Loucy (cell line): ENCODE data around the gene PREX1.
A peak's percentile ranks its signal among the peaks of the same experiment; 100 is the strongest.

Source experiments
- H2AFZ ChIP-seq: fragments of 200-600 bp; sonication (generic); 2 replicates; pipeline ENCODE4 v1.6.0; 2016; ENCODE audit warnings: antibody characterized with exemption, mild to moderate bottlenecking, low read length, moderate library complexity
- H3F3A ChIP-seq: fragments of 200-600 bp; 2 replicates; pipeline ENCODE4 v1.6.0; 2016; ENCODE audit warnings: antibody characterized with exemption, low read depth, mild to moderate bottlenecking
- H3K27me3 ChIP-seq: fragments of 200-600 bp; sonication (generic); 2 replicates; pipeline ENCODE4 v1.6.1; 2014; ENCODE audit warnings: low read length, mild to moderate bottlenecking; ENCODE audit not compliant: insufficient read depth, poor library complexity, severe bottlenecking
- H3K36me3 ChIP-seq: fragments of 200-600 bp; sonication (generic); 2 replicates; pipeline ENCODE4 v1.6.1; 2016; ENCODE audit warnings: low read length; ENCODE audit not compliant: insufficient read depth
- H3K4me1 ChIP-seq: fragments of 200-600 bp; sonication (generic); 2 replicates; pipeline ENCODE4 v1.5.1; 2014; ENCODE audit warnings: low read length, mild to moderate bottlenecking; ENCODE audit not compliant: insufficient read depth, poor library complexity, severe bottlenecking
- H3K4me2 ChIP-seq: fragments of 200-600 bp; sonication (generic); 2 replicates; pipeline ENCODE4 v1.6.0; 2014; ENCODE audit warnings: antibody characterized with exemption, low read length, low read depth, mild to moderate bottlenecking; ENCODE audit not compliant: poor library complexity, severe bottlenecking
- H3K4me3 ChIP-seq: fragments of 200-600 bp; sonication (generic); 2 replicates; pipeline ENCODE4 v1.5.1; 2014; ENCODE audit warnings: low read length, mild to moderate bottlenecking, mixed read lengths; ENCODE audit not compliant: poor library complexity, severe bottlenecking
- H3K79me2 ChIP-seq: fragments of 200-600 bp; sonication (generic); 2 replicates; pipeline ENCODE4 v1.6.1; 2014; ENCODE audit warnings: low read length; ENCODE audit not compliant: insufficient read depth
- H3K9ac ChIP-seq: fragments of 200-600 bp; sonication (generic); 2 replicates; pipeline ENCODE4 v1.6.0; 2014; ENCODE audit warnings: mild to moderate bottlenecking, low read depth, low read length, moderate library complexity; ENCODE audit not compliant: poor library complexity, severe bottlenecking
- H3K9me2 ChIP-seq: fragments of 200-600 bp; sonication (generic); replicated peaks from 2 replicates; pipeline ENCODE4 v1.6.1; 2016; ENCODE audit warnings: low read depth, low read length, mixed read lengths
- H3K9me3 ChIP-seq: fragments of 200-600 bp; sonication (generic); 2 replicates; pipeline ENCODE4 v1.6.1; 2014; ENCODE audit warnings: mild to moderate bottlenecking, antibody characterized with exemption, low read length, low read depth; ENCODE audit not compliant: insufficient read depth
- H4K20me1 ChIP-seq: fragments of 200-600 bp; sonication (generic); 2 replicates; pipeline ENCODE4 v1.6.0; 2014; ENCODE audit warnings: antibody characterized with exemption, low read length, mild to moderate bottlenecking; ENCODE audit not compliant: insufficient read depth, poor library complexity, severe bottlenecking
- EZH2phosphoT487 ChIP-seq: fragments of 200-600 bp; IDR thresholded peaks from 2 replicates; pipeline ENCODE4 v1.6.1; 2018; ENCODE audit warnings: antibody characterized with exemption, mild to moderate bottlenecking, moderate library complexity, borderline replicate concordance
- TF ChIP-seq, protein P1 (sequence below): fragments of 200-600 bp; sonication (generic); conservative IDR thresholded peaks from 2 replicates; pipeline ENCODE4 v1.5.1; 2014; ENCODE audit warnings: mild to moderate bottlenecking, antibody characterized with exemption, low read length

PREX1 gene

DNA sequence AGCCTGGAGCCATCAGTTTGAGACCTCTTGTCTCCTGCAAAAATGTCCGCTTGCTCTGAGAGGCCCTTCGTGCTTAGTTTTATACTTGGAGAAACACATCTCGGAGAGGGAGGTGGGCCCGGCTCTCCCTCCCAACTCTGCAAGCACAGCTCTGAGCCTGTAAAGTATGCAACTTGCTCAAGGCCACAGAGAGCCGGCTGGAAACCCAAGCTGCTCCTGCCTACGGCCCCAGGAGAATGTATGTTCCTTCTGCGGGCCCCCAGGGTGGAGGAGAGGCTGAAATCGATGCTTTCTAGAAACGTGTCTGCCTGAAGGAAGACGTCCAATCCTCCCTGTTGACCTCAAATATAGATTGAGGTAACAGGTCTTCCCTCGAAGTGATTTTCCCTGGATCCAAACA lies 205.4 kb downstream of the PREX1 start:
- Histone ChIP-seq H4K20me1 (no peaks in the 10 kb centered on the region), H3F3A (no peaks in the 10 kb centered on the region), H3K4me1 (peaks cover 6% of the 10 kb centered on the region), H3K4me2 (no peak overlapping the region), H3K9me3 (no peaks in the 10 kb centered on the region), H3K9me2 (no peaks in the 10 kb centered on the region), H3K27me3 (no peaks in the 10 kb centered on the region), H3K36me3 (0 out of 2 replicates have a peak, but pooled peaks cover 6% of the 10 kb centered on the region), H3K9ac (no peak overlapping the region), H3K4me3 (no peak overlapping the region), H2AFZ (no peak overlapping the region), H3K79me2 (no peaks in the 10 kb centered on the region)
- no peak for TF ChIP-seq EZH2phosphoT487
- TF ChIP-seq, protein P1, sequence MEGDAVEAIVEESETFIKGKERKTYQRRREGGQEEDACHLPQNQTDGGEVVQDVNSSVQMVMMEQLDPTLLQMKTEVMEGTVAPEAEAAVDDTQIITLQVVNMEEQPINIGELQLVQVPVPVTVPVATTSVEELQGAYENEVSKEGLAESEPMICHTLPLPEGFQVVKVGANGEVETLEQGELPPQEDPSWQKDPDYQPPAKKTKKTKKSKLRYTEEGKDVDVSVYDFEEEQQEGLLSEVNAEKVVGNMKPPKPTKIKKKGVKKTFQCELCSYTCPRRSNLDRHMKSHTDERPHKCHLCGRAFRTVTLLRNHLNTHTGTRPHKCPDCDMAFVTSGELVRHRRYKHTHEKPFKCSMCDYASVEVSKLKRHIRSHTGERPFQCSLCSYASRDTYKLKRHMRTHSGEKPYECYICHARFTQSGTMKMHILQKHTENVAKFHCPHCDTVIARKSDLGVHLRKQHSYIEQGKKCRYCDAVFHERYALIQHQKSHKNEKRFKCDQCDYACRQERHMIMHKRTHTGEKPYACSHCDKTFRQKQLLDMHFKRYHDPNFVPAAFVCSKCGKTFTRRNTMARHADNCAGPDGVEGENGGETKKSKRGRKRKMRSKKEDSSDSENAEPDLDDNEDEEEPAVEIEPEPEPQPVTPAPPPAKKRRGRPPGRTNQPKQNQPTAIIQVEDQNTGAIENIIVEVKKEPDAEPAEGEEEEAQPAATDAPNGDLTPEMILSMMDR, result no peak

DNA sequence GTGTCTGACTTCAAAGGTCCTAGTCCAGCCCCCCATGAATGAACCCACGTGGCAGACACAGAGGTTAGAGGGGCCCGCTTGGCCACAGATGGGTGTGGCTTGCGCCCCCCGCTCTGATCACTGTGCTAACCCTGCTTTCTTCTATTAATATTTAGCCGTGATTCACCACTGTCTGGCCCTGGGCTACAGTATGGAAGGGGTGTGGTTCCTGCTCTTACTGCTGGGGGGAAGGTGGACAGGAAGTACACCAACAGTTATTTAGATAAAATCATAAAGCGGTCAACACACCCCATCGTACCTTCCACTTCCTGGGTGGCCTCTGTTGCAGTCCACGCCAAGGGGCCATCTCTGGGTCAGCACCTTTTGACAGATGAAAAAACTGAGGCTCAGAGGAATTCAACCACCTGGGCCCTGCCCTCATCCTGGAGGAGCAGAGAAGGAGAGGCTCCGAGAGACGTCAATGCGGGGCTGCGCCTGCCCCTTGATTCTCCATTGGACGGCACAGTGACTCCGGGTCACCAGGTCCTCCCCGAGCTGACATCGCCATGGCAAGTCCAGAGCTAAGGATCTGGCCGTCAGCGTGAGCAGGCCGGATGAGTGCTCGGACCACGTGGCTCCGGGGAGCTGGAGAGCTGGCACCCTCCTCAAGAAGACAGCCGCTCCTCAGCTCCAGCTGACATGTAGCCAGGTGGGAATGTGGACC lies 206.3 kb downstream of the PREX1 start:
- no peaks in the 10 kb centered on the region for H3K9me2 ChIP-seq
- TF ChIP-seq EZH2phosphoT487, result no peak
- TF ChIP-seq, protein P1, result no peak; the same call in 1 of the 2 replicates
- H3K27me3 ChIP-seq, result no peaks in the 10 kb centered on the region
- H4K20me1 ChIP-seq, result no peaks in the 10 kb centered on the region
- no peaks in the 10 kb centered on the region for H3K9me3 ChIP-seq
- H3K79me2 ChIP-seq, result no peaks in the 10 kb centered on the region
- no peaks in the 10 kb centered on the region for H3F3A ChIP-seq
- peak overlapping the region; percentile 30 for H3K9ac ChIP-seq
- peak overlapping the region; percentile 53 for H3K4me2 ChIP-seq
- H3K36me3 ChIP-seq, result 0 out of 2 replicates have a peak, but pooled peaks cover 6% of the 10 kb centered on the region
- no peak overlapping the region for H3K4me3 ChIP-seq
- H2AFZ ChIP-seq, result no peak overlapping the region
- H3K4me1 ChIP-seq, result peaks cover 6% of the 10 kb centered on the region

DNA sequence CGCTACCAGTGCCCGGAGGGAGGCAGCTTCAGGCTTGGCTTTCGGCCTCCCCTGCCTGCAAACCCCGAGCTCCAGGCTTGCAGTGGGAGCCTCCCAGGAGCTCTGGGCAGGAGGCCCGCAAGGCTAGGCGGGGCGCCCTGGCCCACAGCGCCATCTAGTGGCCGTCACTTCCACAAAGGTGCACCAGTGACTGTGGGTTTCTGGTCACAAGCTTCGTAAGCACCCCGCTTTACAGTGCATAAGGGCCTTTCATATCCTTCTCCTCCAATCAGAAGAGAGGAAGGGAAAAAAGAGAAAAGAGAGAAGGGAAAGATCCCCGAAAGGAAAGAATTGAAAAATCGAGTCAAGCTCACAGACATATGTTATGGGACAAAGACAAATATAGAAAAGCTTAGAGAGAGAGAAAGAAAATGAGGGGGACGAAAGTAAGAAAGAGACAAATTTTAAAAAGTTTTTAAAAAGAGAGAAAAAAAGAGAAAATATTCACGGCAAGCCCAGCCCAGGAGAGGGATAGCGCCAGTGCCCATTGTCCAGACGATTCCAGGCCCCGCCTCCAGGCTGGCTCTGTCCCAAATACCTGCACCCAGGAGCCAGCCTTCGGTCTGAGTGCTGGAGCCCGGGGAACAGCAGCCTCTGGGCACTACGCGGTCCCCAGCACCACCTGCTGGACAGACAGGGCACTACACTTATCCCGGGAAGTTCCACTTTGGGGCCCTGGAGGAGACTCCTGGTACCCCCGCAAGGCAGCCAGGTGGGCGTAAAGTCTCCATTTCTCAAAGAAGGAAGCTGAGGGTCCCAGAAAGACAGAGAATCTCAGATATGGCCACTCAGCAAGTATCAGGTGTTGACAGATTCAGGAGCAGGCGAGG lies 207.1 kb downstream of the PREX1 start:
- H2AFZ ChIP-seq, result no peak overlapping the region
- 0 out of 2 replicates have a peak, but pooled peaks cover 6% of the 10 kb centered on the region for H3K36me3 ChIP-seq

More for the DNA sequence above, 207.1 kb downstream of the PREX1 start:
- no peak for TF ChIP-seq EZH2phosphoT487
- TF ChIP-seq, protein P1, result peak; percentile 77
- H3K27me3 ChIP-seq, result no peaks in the 10 kb centered on the region
- H3F3A ChIP-seq, result no peaks in the 10 kb centered on the region
- peaks cover 6% of the 10 kb centered on the region for H3K4me1 ChIP-seq
- H3K4me3 ChIP-seq, result no peak overlapping the region
- H3K9me3 ChIP-seq, result no peaks in the 10 kb centered on the region
- no peaks in the 10 kb centered on the region for H4K20me1 ChIP-seq
- H3K9ac ChIP-seq, result peak overlapping the region; percentile 30
- H3K9me2 ChIP-seq, result no peaks in the 10 kb centered on the region
- peak overlapping the region; percentile 53 for H3K4me2 ChIP-seq
- no peaks in the 10 kb centered on the region for H3K79me2 ChIP-seq
